8988T (cell line): Measurements from ENCODE around the gene TSHZ2.
"Not testable (repeated sequence)": the region's sequence is repeated elsewhere in the genome, so short reads cannot be mapped to it uniquely, and the experiment has no call there.

ENCODE experiments used
- DNase-seq: peaks from one replicate; pipeline ENCODE4 v3.0.0; 2011

Gene TSHZ2

GRCh38 chr20:52962183-52962582 is 10.0 kb upstream of the TSHZ2 start:
- DNase-seq: no peak

DNA sequence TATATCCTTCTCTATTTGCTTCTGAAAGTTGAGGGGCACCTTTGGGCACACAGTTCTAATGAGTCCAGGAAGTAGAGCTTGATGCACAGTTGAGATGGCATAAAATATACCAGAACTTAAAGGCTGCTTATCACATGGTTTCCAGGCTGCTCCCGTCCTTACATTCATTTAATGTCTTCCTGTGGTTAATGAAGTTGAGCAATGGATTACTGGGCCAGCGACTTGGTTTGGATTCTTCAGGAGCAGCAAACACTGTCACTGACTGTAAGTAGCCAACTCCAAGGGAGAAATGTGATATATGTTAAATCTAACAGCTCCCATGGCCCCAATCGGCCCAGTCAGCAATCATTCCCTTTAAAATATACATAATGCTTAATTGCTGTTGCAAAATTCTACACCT is 9.0 kb upstream of the TSHZ2 start:
- DNase-seq: no peak

DNA sequence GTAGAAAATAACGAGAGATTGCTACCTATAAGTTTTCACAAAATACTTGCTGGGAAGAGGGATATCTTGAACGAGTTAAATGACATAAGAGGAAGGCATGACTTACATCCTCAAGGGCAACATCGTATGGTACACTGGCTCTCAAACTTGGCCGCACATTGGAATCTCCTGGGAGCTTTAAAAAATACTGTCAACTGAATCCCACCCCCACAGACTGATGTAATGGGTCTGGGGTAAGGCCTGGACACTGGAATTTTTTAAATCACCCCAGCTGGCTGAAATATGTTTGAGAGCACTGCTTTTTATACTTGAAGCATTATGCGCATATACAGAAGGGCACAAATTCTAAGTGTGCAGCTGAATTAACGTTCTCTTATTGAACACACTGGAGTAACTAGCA is 8.0 kb upstream of the TSHZ2 start:
- no peak for DNase-seq

GRCh38 chr20:52965380-52965779 is 6.8 kb upstream of the TSHZ2 start:
- no peak for DNase-seq

DNA sequence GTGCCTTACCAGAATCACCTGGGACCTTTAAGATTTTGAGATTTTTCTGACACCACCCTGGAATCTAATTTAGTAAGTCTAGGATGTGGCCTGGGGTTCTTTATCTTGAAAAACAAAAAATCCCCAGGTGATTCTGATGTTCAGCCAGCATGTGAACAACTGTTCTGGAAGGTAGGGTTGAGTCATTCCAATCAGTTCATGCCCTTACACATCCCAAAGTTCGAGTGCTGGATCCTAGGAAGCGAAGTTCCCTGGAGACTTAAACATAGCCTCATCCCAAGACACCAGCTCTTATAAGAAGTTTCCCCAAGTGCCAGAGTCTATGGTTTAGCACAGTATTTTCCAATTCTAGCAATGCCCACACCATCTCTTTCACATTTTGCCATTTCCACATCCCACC is 6.3 kb upstream of the TSHZ2 start:
- no peak for DNase-seq

DNA sequence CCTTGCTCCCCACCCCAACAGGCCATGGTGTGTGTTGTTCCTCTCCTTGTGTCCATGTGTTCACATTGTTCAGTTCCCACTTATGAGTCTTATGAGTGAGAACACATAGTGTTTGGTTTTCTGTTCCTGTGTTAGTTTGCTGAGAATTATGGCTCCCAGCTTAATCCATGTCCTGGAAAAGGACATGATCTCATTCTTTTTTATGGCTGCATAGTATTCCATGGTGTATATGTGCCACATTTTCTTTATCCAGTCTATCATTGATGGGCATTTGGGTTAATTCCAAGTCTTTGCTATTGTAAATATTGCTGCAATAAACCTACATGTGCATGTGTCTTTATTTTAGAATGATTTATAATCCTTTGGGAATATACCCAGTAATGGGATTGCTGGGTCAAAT is 5.6 kb upstream of the TSHZ2 start:
- DNase-seq: not testable (repeated sequence)

DNA sequence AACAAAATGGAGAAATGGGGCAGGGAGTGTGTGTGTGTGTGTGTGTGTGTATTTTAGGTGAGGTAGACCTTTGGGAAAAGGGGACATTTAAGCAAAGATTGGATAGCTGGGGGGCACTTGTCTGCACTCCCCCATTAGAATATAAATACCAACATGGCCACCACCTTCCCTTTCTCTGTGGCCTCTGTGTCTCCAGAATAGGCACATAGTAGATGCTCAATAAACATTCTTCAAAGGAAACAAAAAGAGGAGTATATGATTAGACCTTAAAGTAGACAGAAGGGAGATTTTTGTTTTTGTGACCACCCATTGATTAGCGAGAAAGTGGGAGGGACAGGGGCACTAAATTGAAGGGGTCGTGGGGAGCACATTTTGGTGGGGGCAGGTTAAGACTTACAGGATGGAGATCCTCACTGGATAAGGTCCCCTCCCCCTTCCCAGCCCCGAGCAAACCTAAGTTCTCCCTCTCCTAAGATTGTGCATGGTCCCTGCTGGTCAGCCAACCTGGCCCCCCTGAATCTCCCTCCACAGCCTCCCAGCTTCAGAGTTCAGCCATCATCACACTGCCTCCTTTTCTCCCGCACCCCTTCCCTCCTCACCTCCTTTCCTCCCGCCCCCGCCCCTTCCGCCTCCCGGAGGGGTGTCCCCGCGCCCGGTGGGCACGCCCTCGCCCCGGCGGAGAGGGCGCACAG is 514 bp upstream of the TSHZ2 start:
- DNase-seq: no peak

GRCh38 chr20:52972965-52973819 is 1.0 kb downstream of the TSHZ2 start:
- DNase-seq: no peak

GRCh38 chr20:52974179-52974594 is 2.0 kb downstream of the TSHZ2 start:
- no peak for DNase-seq

- DNase-seq: no peak
Measured at GRCh38 chr20:52975029-52975732, 3.0 kb downstream of the TSHZ2 start.

DNA sequence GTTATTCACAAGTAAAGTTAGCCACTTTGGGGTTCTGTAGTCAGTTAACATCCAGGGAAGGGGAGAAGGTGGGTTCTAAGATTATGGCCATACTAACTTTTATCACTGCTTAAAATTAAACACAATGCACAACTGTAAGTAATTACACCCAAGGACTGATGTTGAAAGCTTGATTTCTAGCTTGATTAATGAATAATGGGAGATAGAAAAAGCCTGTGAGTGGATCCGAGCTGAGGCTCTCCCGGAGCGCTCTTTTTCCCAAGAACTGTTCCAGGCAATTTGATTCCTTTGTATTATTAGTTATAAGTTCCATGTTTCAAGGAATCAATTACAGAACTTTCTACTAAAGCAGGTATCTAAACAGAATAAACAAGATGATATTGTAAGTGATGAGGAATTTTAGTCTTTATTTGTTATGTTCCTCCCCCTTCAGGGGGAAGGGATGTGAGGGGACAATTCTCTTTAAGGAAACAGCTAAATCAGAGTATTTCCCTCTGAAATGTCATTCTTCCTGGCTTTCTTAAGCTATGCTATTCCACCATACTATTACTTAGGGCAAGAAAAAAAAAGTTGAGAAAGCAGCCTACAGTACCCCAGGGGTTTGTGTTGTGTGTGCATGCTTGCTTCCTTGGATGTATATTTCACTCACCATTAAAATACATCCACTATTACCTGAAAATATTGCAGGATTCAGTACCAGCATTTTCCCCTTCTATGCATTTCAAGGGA is 3.8 kb downstream of the TSHZ2 start:
- no peak for DNase-seq

GRCh38 chr20:52978851-52979250 is 6.7 kb downstream of the TSHZ2 start:
- no peak for DNase-seq

DNA sequence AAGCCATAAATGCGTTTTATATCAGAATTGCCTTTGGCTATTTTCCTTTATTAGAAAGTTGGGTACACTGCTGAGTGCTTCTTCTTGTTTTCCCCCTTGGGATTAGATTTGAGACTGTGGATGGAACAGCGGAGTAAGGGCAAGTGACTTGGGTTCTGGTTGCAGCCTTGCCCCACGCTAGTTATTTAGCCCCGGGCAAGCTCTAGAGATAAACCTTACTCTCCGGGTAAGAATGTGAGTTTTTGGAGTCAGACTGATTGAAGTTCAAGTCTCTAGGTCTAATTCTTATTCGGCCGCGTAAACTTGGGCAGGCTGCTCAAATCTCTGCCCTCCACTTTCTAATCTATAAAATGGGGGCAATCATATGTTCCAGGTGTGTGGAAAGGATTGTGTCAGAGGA is 8.9 kb downstream of the TSHZ2 start:
- no peak for DNase-seq

DNA sequence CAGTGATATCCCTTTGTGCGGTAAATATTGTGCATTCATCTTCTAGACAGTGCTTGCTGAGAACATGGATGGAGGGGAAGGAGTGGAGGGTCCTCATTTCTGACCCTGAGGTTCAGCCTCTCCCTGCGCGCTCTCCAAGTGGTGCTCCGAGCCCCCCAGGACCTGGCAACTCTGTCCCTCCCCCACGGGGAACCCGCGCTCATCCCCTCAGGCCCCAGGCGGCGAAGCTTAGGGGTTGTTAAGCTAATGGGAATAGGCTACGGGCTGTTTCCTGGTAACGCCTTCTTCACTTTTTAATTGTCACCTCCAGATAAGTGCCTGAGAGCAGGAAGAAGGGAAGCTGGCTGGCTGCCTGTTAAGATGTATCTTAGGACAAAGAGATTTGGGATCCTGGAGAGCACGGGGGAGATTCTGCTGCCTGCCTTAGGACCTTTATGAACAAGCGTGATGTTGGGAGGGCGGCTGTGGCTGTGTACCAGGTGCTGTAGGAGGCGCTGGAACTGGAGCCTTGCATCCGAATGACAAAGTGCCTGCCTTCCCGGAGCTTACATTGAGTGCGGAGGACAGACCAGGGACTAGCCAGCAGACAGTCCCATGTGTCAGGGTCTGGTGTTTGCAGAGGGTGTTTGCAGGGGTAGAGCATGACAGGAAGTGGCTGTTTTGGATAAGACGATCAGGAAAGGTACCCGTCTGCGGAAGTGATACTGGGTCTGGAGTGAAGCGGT is 11.7 kb downstream of the TSHZ2 start:
- DNase-seq: no peak

DNA sequence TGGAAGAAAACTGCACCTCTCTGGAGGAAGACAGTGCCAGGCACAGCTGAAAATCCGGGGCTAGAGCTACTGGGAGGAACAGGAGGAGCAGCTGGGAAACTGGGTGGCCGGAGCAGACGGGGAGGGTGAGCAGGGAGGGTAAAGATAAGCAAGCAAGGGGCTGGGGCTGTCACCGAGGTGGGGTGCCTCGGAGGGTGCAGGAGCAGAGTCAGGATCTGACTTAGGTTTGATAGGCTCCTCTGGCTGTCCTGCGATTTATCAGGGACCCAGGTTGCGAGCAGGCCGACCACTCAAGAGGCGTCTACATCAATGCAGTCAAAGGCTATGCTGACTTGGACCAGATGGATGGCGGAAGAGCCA is 12.3 kb downstream of the TSHZ2 start:
- no peak for DNase-seq

GRCh38 chr20:52985687-52986086 is 13.5 kb downstream of the TSHZ2 start:
- no peak for DNase-seq

GRCh38 chr20:52987295-52987694 is 15.1 kb downstream of the TSHZ2 start:
- DNase-seq: no peak

DNA sequence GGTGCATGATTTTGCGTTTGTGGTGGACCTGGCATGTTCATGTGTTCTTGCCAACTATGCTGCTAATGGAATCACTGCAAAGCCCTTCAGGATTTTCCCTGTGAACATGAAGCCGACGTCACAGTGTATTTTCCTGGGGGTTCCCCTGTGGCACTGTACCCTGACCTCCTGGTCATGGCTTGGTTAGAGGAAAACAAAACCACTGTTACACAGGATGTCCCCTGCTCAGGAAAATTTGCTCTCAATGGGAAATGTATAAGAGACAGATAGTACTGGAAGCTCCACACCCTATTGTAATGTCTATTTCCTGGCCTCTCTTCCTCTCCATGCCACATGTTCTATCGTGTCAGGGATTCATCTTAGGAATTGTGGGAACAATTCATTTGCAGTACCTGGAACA is 19.7 kb downstream of the TSHZ2 start:
- DNase-seq: no peak

GRCh38 chr20:52992632-52993031 is 20.5 kb downstream of the TSHZ2 start:
- no peak for DNase-seq

- DNase-seq: no peak
Measured at GRCh38 chr20:52993076-52993475, 20.9 kb downstream of the TSHZ2 start.

DNA sequence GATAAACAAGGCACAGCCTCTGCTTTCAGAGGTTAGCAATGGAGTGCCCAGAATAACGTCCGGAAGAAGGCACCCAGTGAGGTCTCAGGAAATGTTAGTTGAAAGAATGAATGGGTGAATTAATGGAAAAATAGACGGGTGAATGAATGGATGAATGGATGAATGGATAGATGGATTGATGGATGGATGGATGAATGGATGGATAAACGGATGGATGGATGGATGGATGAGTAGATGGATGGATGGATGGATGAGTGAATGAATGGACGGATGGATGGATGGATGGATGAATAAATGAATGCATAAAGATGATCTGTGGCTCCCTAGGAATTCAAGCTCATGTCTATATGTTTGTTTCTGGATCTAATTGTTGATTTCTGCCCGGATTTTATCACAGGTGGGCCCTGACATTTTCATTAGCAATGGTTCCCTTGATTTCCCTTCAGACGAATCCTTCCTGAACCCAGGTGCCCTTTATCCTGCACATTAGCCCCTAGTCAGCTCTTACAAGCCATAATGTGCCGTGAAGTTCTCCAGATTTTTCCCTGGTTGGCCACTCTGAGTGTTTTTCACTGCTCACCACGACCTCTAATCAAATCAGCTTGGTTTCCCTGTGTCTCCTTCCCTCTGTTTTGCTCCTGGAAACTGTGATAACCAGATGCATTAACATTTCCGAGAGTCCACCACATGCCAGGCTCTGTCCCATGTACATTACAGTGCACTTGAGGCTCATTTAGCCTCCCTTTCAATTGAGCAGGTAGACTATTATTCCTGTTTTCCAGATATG is 22.2 kb downstream of the TSHZ2 start:
- no peak for DNase-seq

DNA sequence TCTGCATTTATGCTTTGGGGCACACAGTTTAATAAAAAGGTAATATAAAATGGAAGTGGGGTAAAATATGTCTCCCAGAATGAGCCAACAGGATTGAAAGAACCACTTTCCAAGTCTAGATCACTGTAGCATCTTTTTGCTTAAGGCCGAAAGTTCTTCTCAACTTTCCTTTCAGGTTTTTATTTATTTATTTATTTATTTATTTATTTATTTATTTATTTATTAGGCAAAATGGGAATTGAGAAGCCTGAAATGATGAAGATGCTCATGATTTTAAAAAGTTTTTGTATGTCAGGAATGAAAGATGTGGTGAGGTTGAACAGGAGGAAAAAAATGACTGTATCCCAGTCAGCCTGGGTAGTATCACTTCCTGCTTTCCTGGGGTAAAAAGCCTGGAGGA is 24.0 kb downstream of the TSHZ2 start:
- DNase-seq: no peak
